Neuron (in vitro differentiated cells): Measurements from ENCODE around the gene PKM.

Source experiments
- H2AFZ ChIP-seq: one replicate; pipeline ENCODE4 v1.6.1; 2013; ENCODE audit warnings: low read depth, mild to moderate bottlenecking, inconsistent platforms, low read length, moderate library complexity
- H3K27me3 ChIP-seq: one replicate; pipeline ENCODE4 v1.6.1; 2013; ENCODE audit warnings: low read length; ENCODE audit not compliant: insufficient read depth
- H3K36me3 ChIP-seq: one replicate; pipeline ENCODE4 v1.6.1; 2013; ENCODE audit warnings: low read length; ENCODE audit not compliant: insufficient read depth
- H3K4me1 ChIP-seq: one replicate; pipeline ENCODE4 v1.6.1; 2013; ENCODE audit warnings: low read length; ENCODE audit not compliant: insufficient read depth
- H3K4me3 ChIP-seq: 2 replicates; pipeline ENCODE4 v1.5.1; 2013; ENCODE audit warnings: mild to moderate bottlenecking, low read length, moderate library complexity
- H3K9me3 ChIP-seq: one replicate; pipeline ENCODE4 v1.6.1; 2013; ENCODE audit warnings: low read length

PKM gene

GRCh38 chr15:72203507-72203837 is 27.5 kb downstream of the PKM start:
- Histone ChIP-seq H3K4me3 (no peak overlapping the region), H2AFZ (no peak overlapping the region), H3K9me3 (no peaks in the 10 kb centered on the region), H3K36me3 (peaks cover 95% of the 10 kb centered on the region), H3K4me1 (no peaks in the 10 kb centered on the region), H3K27me3 (no peaks in the 10 kb centered on the region)

- Histone ChIP-seq H3K27me3 (no peaks in the 10 kb centered on the region), H3K36me3 (peaks cover 93% of the 10 kb centered on the region), H3K9me3 (no peaks in the 10 kb centered on the region), H3K4me1 (no peaks in the 10 kb centered on the region), H2AFZ (no peak overlapping the region), H3K4me3 (no peak overlapping the region)
Measured at GRCh38 chr15:72202801-72203506, 28.0 kb downstream of the PKM start.

- no peak overlapping the region for H2AFZ ChIP-seq
- no peaks in the 10 kb centered on the region for H3K4me1 ChIP-seq
- no peak overlapping the region for H3K4me3 ChIP-seq
- no peaks in the 10 kb centered on the region for H3K27me3 ChIP-seq
- no peaks in the 10 kb centered on the region for H3K9me3 ChIP-seq
- peaks cover 86% of the 10 kb centered on the region for H3K36me3 ChIP-seq
Measured at GRCh38 chr15:72202302-72202701, 28.7 kb downstream of the PKM start.

- no peak overlapping the region for H3K4me3 ChIP-seq
- no peaks in the 10 kb centered on the region for H3K4me1 ChIP-seq
- no peaks in the 10 kb centered on the region for H3K9me3 ChIP-seq
- peaks cover 78% of the 10 kb centered on the region for H3K36me3 ChIP-seq
- H3K27me3 ChIP-seq: peaks cover 2% of the 10 kb centered on the region
- H2AFZ ChIP-seq: no peak overlapping the region
Measured at GRCh38 chr15:72201391-72201921, 29.5 kb downstream of the PKM start.

GRCh38 chr15:72200395-72201237 is 30.4 kb downstream of the PKM start:
- H3K9me3 ChIP-seq: no peaks in the 10 kb centered on the region
- peaks cover 2% of the 10 kb centered on the region for H3K27me3 ChIP-seq
- H3K4me1 ChIP-seq: no peaks in the 10 kb centered on the region
- peaks cover 70% of the 10 kb centered on the region for H3K36me3 ChIP-seq
- H2AFZ ChIP-seq: no peak overlapping the region
- H3K4me3 ChIP-seq: no peak overlapping the region

GRCh38 chr15:72199721-72200212 is 31.2 kb downstream of the PKM start:
- Histone ChIP-seq H3K4me1 (no peaks in the 10 kb centered on the region), H2AFZ (no peak overlapping the region)

GRCh38 chr15:72199205-72199515 is 31.8 kb downstream of the PKM start:
- Histone ChIP-seq H3K4me1 (no peaks in the 10 kb centered on the region), H3K27me3 (peaks cover 2% of the 10 kb centered on the region), H2AFZ (no peak overlapping the region), H3K9me3 (no peaks in the 10 kb centered on the region), H3K4me3 (no peak overlapping the region), H3K36me3 (peaks cover 56% of the 10 kb centered on the region)

More at GRCh38 chr15:72199721-72200212, 31.2 kb downstream of the PKM start:
- Histone ChIP-seq H3K4me3 (no peak overlapping the region), H3K36me3 (peaks cover 63% of the 10 kb centered on the region), H3K9me3 (no peaks in the 10 kb centered on the region), H3K27me3 (peaks cover 2% of the 10 kb centered on the region)

GRCh38 chr15:72198356-72199204 is 32.4 kb downstream of the PKM start:
- H3K4me3 ChIP-seq: no peak overlapping the region
- H3K36me3 ChIP-seq: peaks cover 51% of the 10 kb centered on the region
- peaks cover 2% of the 10 kb centered on the region for H3K27me3 ChIP-seq
- no peaks in the 10 kb centered on the region for H3K9me3 ChIP-seq
- no peak overlapping the region for H2AFZ ChIP-seq
- no peaks in the 10 kb centered on the region for H3K4me1 ChIP-seq

GRCh38 chr15:72197460-72198355 is 33.3 kb downstream of the PKM start, which contains the start of gene GRAMD2A:
TSS of gene GRAMD2A (minus strand) at chr15:72197787.
- Histone ChIP-seq H3K4me1 (no peaks in the 10 kb centered on the region), H3K27me3 (peaks cover 2% of the 10 kb centered on the region), H2AFZ (no peak within 1 kb of the TSS), H3K36me3 (peaks cover 42% of the 10 kb centered on the region), H3K9me3 (no peaks in the 10 kb centered on the region), H3K4me3 (no peak within 1 kb of the TSS)

- H3K4me1 ChIP-seq: no peaks in the 10 kb centered on the region
Measured at GRCh38 chr15:72197041-72197459, 33.9 kb downstream of the PKM start.

GRCh38 chr15:72196409-72197040 is 34.5 kb downstream of the PKM start:
- H3K36me3 ChIP-seq: peaks cover 31% of the 10 kb centered on the region
- H3K4me1 ChIP-seq: no peaks in the 10 kb centered on the region
- no peak overlapping the region for H2AFZ ChIP-seq
- H3K4me3 ChIP-seq: no peak overlapping the region
- no peaks in the 10 kb centered on the region for H3K9me3 ChIP-seq
- H3K27me3 ChIP-seq: peaks cover 2% of the 10 kb centered on the region

More at GRCh38 chr15:72197041-72197459, 33.9 kb downstream of the PKM start:
- Histone ChIP-seq H3K4me3 (no peak overlapping the region), H3K27me3 (peaks cover 2% of the 10 kb centered on the region), H2AFZ (no peak overlapping the region), H3K9me3 (no peaks in the 10 kb centered on the region), H3K36me3 (peaks cover 35% of the 10 kb centered on the region)
